SU-DHL-6 (cell line): ENCODE data around the gene ARHGDIA.

Source experiments
- H2AFZ ChIP-seq: fragments of 200-600 bp; sonication (generic); 2 replicates; pipeline ENCODE4 v1.6.1; 2014; ENCODE audit warnings: low read depth, mild to moderate bottlenecking, moderate library complexity, mixed read lengths, antibody characterized with exemption, low read length; ENCODE audit not compliant: severe bottlenecking
- H3F3A ChIP-seq: fragments of 200-600 bp; shearing (Covaris generic); 2 replicates; pipeline ENCODE4 v1.6.0; 2016; ENCODE audit warnings: antibody characterized with exemption, mild to moderate bottlenecking; ENCODE audit not compliant: insufficient read depth
- H3K27ac ChIP-seq: fragments of 200-600 bp; sonication (generic); 2 replicates; pipeline ENCODE4 v1.5.1; 2016; ENCODE audit warnings: low read depth, mild to moderate bottlenecking, low read length, moderate library complexity, mixed read lengths
- H3K27me3 ChIP-seq: fragments of 200-600 bp; sonication (generic), shearing (Covaris generic); 2 replicates; pipeline ENCODE4 v1.6.0; 2014; ENCODE audit warnings: mild to moderate bottlenecking, low read length
- H3K36me3 ChIP-seq: fragments of 200-600 bp; sonication (generic); 2 replicates; pipeline ENCODE4 v1.6.1; 2014; ENCODE audit warnings: mild to moderate bottlenecking, low read length, mixed read lengths
- H3K4me2 ChIP-seq: fragments of 300-600, 200-600 bp; shearing (Covaris generic), sonication (generic); 2 replicates; pipeline ENCODE4 v1.6.0; 2014; ENCODE audit warnings: low read length, low read depth, mild to moderate bottlenecking; ENCODE audit not compliant: poor library complexity, severe bottlenecking
- H3K4me3 ChIP-seq: fragments of 200-600 bp; sonication (generic); 2 replicates; pipeline ENCODE4 v1.5.1; 2014; ENCODE audit warnings: antibody characterized with exemption, low read length, mild to moderate bottlenecking, mixed read lengths; ENCODE audit not compliant: insufficient read depth, poor library complexity, severe bottlenecking
- H3K79me2 ChIP-seq: fragments of 200-600 bp; sonication (generic); 2 replicates; pipeline ENCODE4 v1.6.1; 2014; ENCODE audit warnings: mild to moderate bottlenecking, low read length, moderate library complexity; ENCODE audit not compliant: insufficient read depth
- H3K9ac ChIP-seq: fragments of 200-600 bp; sonication (generic); 2 replicates; pipeline ENCODE4 v1.7.0; 2014; ENCODE audit warnings: mild to moderate bottlenecking, low read length
- H3K9me2 ChIP-seq: fragments of 200-600 bp; sonication (generic); replicated peaks from 2 replicates; pipeline ENCODE4 v1.6.1; 2014; ENCODE audit warnings: low read length; ENCODE audit not compliant: insufficient read depth
- H3K9me3 ChIP-seq: fragments of 200-600 bp; sonication (generic); 2 replicates; pipeline ENCODE4 v1.6.1; 2014; ENCODE audit warnings: low read length, mixed read lengths; ENCODE audit not compliant: insufficient read depth
- H4K20me1 ChIP-seq: fragments of 200-600 bp; sonication (generic); 2 replicates; pipeline ENCODE4 v1.6.1; 2014; ENCODE audit warnings: low read depth, mild to moderate bottlenecking, antibody characterized with exemption, low read length, moderate library complexity, mixed read lengths
- CTCF ChIP-seq: fragments of 200-600 bp; sonication (generic); IDR thresholded peaks from one replicate; pipeline ENCODE4 v1.5.1; 2017; ENCODE audit warnings: antibody characterized with exemption, mild to moderate bottlenecking, low read length, moderate library complexity; ENCODE audit not compliant: insufficient read depth, poor library complexity, severe bottlenecking
- EZH2phosphoT487 ChIP-seq: fragments of 200-600 bp; sonication (generic), shearing (Covaris generic); conservative IDR thresholded peaks from 2 replicates; pipeline ENCODE4 v1.6.1; 2018; ENCODE audit warnings: mild to moderate bottlenecking, antibody characterized with exemption, low read length, moderate library complexity, mixed read lengths

The ARHGDIA gene

GRCh38 chr17:81884968-81885367, 13.8 kb upstream of the ARHGDIA start:
- H3K9ac ChIP-seq: no peak overlapping the region

GRCh38 chr17:81884520-81884919, 13.4 kb upstream of the ARHGDIA start:
- H3F3A ChIP-seq: no peaks in the 10 kb centered on the region
- no peak overlapping the region for H3K27ac ChIP-seq
- TF ChIP-seq CTCF: no peak
- TF ChIP-seq EZH2phosphoT487: no peak
- no peak overlapping the region for H3K4me2 ChIP-seq
- H3K9me3 ChIP-seq: no peaks in the 10 kb centered on the region
- no peaks in the 10 kb centered on the region for H3K9me2 ChIP-seq
- no peaks in the 10 kb centered on the region for H3K27me3 ChIP-seq
- H3K36me3 ChIP-seq: peaks cover 31% of the 10 kb centered on the region; the same call in 1 of the 2 replicates
- H2AFZ ChIP-seq: no peak overlapping the region
- H3K9ac ChIP-seq: no peak overlapping the region
- H4K20me1 ChIP-seq: peaks cover 4% of the 10 kb centered on the region; the same call in 1 of the 2 replicates
- peaks cover 51% of the 10 kb centered on the region for H3K79me2 ChIP-seq
- no peak overlapping the region for H3K4me3 ChIP-seq

More at GRCh38 chr17:81884968-81885367, 13.8 kb upstream of the ARHGDIA start:
- no peak for TF ChIP-seq EZH2phosphoT487
- no peak for TF ChIP-seq CTCF
- H3K4me2 ChIP-seq: no peak overlapping the region
- H2AFZ ChIP-seq: no peak overlapping the region
- no peak overlapping the region for H3K4me3 ChIP-seq
- no peaks in the 10 kb centered on the region for H3K9me2 ChIP-seq
- peaks cover 30% of the 10 kb centered on the region for H3K36me3 ChIP-seq
- H3K27me3 ChIP-seq: no peaks in the 10 kb centered on the region
- H3K79me2 ChIP-seq: peaks cover 56% of the 10 kb centered on the region
- H3K9me3 ChIP-seq: no peaks in the 10 kb centered on the region
- H4K20me1 ChIP-seq: peaks cover 4% of the 10 kb centered on the region; the same call in 1 of the 2 replicates
- no peaks in the 10 kb centered on the region for H3F3A ChIP-seq
- no peak overlapping the region for H3K27ac ChIP-seq

GRCh38 chr17:81879121-81879520, 8.0 kb upstream of the ARHGDIA start:
- Histone ChIP-seq H2AFZ (no peak overlapping the region), H3K79me2 (0 out of 2 replicates have a peak, but pooled peaks cover 9% of the 10 kb centered on the region), H3K27me3 (no peaks in the 10 kb centered on the region), H3K4me2 (no peak overlapping the region), H3K4me3 (no peak overlapping the region), H3K9ac (no peak overlapping the region), H3K27ac (no peak overlapping the region), H3K9me3 (no peaks in the 10 kb centered on the region), H3K9me2 (no peaks in the 10 kb centered on the region), H3F3A (peaks cover 28% of the 10 kb centered on the region), H4K20me1 (no peaks in the 10 kb centered on the region), H3K36me3 (peaks cover 22% of the 10 kb centered on the region)
- TF ChIP-seq CTCF: no peak
- TF ChIP-seq EZH2phosphoT487: no peak
